NCI-H446 (cell line): ENCODE measurements around the gene NUP58.
A peak's percentile ranks its signal among the peaks of the same experiment; 100 is the strongest.
"Not testable (repeated sequence)": the region's sequence is repeated elsewhere in the genome, so short reads cannot be mapped to it uniquely, and the experiment has no call there.

Experiments used
- DNase-seq, 2 experiments: peaks; one replicate each; lab custom pipeline; 2025; lab: John Stamatoyannopoulos, UW

Gene NUP58

DNA sequence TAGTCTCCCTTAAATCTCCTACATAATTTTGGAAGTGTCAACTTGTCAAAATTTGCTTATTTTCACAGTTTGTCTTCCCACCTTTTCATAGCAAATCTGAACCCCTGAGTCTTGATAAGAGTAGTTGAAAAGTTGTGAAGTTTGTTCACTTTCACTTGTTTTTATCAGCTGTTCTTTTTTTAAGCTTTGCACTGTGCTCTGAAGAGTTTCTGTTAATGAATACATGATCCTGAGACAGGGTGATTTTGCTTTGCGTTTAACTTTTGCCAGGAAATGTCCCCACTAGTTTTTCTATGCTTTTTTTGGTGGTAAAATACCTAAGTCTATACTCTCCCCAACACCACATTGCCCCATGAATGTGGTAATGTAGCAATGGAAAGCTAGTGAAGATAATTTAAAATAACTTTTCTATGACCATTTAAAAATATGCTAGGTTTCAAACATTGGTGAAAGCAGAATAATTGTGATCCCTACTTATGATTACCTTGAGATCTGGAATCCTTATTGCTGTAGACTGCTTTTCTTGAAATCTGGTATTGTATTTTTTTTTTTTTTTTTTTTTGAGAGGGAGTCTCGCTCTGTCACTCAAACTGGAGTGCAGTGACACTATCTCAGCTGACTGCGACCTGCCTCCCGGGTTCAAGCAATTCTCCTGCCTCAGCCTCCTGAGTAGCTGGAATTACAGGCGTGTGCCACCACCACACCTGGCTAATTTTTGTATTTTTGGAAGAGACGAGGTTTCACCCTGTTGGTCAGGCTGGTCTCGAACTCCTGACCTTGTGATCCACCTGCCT lies 5.4 kb downstream of the NUP58 start:
- DNase-seq = no peak

DNA sequence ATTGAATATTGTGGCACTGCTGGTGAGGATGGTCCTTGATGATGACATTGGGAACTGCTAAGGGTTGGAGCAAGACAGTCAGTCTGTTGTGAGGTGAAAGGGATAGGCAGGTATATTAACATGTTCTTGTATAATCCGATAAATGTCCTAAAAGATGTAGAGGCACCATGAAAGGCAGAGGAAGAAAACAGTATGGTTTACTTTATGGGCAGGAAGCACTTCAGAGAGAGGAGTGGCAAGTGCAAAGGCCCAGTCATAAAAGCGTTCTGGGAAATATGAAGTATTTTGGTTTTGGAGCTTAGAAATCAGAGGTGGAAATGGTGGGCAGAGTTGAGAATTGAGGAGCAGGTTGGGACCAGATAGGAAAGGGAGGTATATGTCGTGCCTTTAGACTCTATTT lies 9.5 kb downstream of the NUP58 start:
- DNase-seq = no peak

DNA sequence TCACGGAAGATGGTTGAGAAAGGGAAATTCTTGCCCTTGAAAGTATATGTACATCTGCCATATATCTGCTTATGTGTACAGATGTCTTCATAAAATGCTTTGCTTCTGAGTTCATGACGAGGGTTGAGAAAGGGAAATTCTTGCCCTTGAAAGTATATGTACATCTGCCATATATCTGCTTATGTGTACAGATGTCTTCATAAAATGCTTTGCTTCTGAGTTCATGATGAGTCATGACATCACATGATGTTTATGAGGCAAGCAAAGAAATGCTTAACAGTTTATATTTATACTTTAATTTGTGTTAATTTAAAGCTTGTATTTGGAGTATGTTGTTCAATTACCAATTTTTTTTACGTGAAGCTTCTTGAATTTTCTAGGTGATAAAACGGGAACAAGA lies 17.5 kb downstream of the NUP58 start:
- not testable (repeated sequence) for DNase-seq

DNA sequence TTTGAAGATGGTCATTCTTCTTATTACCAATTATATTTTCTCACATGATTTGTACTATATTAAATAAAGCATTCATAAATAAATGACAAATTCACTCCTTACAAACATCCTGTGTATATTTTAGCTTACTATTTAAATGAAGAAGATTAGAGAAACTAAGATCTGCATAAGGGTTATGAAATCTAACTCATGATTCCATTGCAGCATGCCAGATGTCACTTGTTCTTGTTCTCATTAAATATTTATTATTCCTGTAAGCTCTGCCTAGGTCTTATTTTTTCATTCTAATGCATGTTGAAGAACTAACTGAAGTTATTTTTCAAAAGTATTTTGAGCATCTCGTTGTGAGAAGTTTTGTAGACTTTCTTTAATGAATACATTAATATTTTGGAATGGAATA lies 18.3 kb downstream of the NUP58 start:
- peak in 1 of 2 experiments; percentile 4 for DNase-seq

DNA sequence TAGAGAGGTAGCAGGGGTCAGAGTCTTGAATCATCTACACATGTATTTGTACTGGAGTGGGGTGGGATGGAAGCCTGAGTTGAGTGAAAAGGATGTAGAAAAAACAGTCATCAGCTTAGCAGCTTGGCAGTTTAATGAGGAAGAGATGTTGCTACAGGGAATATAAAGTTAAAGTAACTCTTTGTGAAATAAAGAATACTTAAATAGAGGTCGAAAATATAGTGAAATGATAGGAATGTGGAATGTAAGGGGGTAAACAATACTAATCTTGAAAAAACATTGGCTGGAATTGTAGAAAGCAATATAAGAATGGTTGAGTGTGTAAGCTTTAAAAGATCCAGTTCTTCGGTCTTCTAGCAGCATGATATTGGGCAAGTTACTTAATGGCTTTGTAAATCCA lies 22.7 kb downstream of the NUP58 start:
- DNase-seq = no peak

DNA sequence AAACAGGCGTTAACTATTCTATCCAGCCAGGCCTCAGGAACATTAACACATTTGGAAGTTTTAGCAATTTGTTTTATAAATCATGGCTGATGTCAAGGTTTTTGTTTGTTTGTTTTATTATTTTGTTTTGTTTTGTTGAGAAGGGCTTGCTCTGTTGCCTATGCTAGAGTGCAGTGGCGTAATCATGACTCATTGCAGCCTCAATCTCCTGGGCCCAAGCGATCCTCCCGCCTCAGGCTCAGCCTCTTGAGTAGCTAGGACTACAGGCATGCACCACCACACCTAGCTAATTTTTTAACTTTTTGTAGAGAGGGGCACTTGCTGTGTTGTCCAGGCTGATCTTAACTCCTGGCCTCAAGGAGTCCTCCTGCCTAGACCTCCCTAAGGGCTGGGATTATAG lies 28.3 kb downstream of the NUP58 start:
- DNase-seq = no peak

DNA sequence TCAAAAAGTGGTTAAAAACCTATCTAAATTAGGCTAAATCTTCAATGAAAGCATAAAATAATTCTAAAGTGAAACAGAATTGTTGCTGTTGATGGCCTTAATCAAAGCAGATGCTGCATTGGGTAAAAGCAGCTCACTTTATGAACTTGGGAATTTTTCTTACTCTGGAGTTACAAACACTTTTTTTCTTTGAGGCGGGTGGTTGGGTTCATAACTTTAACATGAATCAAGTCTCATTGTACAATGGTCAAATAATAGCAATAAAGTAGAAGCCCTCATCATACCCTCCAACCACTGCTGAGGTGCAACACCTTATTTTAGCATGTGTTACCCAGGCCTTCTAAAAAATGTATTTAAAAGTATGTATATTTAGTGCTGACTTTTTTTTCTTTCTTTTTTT lies 29.1 kb downstream of the NUP58 start:
- DNase-seq = no peak

DNA sequence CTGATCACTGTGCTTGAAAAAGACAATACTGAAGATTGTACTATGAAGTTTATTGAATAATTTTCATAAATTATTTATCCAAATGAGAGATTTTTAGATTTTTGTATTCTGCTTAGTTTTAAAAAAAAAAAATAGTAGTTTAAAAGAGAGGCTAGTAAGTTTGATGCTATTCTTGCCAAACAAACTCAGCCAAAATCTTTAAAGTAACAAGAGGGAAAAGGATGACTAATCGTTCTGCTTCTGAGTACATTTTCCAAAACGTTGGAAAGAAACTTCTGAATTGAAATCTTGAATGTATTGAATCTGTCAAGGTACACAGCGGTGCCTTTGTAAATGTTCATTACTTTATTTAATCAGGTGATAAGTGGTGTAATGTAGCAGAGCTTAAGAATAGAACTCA lies 34.4 kb downstream of the NUP58 start:
- DNase-seq = no peak

DNA sequence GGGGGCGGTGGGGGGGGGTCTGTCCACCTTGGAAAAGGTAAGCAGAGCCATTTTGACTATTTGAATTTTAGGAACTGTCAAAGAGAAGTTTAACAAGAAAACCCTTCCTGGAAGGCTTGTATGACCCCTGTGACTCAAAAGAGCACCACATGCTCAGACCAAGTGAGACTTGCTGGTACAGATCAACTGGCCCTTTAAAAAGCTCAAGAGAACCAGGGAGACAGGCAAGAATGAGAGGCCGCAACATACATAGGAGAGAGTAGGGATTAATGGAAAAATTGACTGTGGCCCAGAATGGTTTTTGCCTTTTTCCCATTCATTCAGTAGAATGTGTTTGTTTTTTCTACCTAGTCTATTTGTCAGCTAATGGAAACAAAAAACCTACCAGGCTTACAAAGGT lies 44.2 kb downstream of the NUP58 start:
- DNase-seq = no peak

DNA sequence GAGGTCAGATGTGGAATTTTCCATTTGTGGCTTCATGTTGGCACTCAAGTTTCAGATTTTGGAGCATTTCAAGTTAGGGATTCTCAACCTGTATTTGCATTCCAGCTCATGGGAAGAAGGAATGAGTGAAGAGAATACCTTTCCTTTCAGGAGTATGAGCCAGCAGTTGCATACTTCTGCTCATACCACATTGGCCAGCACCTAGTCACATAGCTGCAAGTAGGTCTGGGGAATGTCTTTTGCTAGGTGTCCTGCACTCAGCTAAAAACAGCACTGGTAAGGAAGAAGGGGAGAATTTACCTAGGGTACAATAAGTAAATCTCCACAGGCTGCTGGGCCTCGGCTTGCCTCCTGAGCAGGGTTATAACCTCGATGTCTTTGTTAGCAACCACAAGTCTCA lies 45.7 kb downstream of the NUP58 start:
- DNase-seq = no peak

DNA sequence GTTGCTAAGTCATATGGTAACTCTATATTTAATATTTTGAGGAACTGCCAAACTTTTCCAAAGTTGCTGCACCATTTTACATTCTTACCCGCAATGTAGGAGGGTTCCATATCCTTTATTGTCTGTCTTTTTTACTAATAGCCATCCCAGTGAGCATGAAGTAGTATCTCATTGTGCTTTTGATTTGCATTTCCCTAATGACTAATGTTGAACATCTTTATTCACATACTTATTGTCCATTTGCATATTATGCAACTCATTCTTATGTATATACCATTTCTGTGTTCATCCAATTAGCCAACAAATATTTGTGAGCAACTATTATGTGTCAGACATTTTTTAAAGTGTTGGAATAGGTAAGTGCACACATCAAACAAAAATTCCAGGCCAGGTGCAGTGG lies 50.0 kb downstream of the NUP58 start:
- DNase-seq = no peak

DNA sequence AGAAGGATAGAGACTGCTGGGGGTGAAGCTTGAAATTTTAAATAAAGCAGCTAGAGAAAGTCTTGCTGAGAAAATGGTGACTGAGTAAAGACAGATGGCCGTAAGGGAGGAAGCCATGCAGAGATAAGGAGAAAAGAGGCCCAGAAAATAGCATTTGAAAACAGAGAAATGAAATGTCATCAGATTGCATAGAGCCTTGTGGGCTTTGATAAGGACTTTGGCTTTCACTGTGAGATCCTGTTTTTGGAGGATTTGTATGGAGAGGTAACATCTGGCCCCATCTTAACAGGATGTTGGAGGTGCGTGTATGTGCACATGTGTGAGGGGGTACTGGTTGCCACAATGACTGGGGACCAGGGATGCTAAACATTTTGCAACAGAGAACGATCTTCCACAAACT lies 50.8 kb downstream of the NUP58 start:
- no peak for DNase-seq

DNA sequence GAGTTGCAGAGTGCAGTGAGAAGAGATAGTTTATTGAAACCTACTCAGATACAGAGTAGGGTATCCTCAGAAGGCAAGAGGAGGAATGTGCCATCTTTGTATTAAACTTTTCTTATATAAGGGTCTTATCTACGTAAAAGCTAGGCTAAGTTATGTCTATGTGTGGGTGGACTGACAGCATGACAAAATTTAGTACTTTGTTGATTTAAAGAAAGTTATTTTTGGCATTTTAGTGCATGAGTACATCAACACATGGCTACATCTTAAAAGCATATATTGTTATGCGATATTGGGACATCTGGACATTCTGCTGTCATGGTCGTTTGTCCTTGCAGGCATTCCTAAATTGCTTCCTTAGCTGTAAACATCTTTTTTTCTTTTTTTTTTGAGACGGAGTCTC lies 51.4 kb downstream of the NUP58 start:
- no peak for DNase-seq

DNA sequence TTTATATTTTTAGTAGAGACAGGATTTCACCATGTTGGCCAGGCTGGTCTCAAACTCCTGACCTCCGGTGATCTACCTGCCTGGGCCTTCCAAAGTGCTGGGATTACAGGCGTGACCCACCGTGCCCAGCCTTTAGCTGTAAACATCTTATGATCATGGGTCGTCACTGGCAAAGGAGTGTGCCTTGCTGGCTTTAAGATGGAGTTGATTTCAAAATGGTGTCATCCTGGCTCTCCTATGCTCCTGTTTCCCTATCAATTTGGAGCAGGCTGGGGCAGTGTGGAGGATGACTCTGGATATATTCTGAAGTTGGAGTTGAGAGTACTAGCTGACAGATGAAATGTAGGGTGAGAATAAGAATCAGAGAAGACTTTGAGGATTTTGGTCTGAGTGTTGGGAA lies 51.9 kb downstream of the NUP58 start:
- no peak for DNase-seq

DNA sequence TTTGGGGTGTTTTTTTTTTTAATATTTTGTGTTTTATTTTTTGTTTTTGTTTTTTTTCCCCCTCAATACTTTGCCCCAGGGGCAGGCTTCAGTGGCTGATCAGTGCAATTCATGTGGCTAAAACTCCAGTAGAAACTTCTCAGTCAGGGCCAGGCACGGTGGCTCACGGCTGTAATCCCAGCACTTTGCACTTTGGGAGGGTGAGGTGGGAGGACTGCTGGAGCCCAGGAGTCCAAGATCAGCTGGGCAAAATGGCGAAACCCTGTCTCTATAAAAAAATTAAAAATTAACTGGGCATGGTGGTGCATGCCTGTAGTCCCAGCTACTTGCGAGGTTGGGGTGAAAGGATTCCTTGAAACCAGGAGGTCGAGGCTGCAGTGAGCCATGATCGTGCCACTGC lies 53.0 kb downstream of the NUP58 start:
- DNase-seq = no peak

DNA sequence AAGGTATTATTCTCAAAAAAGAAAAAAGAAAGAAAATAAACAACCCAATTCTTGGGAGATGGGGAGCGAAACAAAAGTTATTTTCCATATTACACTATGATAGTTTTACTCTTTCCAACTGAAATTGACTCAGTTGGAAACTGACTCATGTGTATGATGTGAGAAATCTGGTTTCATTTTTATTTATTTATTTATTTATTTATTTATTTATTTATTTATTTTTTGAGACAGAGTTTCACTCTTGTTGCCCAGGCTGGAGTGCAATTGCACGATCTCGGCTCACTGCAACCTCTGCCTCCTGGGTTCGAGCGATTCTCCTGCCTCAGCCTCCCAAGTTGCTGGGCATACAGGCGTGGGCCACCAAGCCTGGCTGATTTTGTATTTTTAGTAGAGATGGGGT lies 59.0 kb downstream of the NUP58 start:
- DNase-seq = not testable (repeated sequence)

DNA sequence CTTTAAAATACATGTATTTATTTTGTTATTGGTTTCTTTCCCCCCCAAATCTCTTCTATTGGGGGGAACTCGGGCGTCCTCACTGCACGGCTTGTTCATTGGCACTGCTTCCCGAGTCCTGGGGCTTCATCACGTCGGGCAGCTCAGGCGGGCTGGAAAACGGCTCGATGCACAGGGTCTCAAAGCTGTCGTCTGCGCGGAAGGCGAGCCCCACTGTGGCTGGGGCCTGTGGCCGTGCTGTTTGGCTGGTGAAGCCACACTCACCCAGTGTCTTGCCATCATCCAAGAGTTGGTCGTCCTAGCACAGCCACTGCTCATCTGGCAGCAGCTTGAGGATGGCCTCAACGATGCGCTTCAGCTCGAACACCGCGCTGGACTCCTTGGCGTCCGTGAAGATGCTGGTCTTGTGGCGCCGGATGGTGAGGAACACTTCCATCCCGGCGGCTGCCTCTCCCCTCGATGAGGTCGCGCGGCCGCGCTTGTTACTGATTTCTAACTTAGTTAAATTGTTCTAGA lies 64.4 kb downstream of the NUP58 start:
- DNase-seq = no peak

DNA sequence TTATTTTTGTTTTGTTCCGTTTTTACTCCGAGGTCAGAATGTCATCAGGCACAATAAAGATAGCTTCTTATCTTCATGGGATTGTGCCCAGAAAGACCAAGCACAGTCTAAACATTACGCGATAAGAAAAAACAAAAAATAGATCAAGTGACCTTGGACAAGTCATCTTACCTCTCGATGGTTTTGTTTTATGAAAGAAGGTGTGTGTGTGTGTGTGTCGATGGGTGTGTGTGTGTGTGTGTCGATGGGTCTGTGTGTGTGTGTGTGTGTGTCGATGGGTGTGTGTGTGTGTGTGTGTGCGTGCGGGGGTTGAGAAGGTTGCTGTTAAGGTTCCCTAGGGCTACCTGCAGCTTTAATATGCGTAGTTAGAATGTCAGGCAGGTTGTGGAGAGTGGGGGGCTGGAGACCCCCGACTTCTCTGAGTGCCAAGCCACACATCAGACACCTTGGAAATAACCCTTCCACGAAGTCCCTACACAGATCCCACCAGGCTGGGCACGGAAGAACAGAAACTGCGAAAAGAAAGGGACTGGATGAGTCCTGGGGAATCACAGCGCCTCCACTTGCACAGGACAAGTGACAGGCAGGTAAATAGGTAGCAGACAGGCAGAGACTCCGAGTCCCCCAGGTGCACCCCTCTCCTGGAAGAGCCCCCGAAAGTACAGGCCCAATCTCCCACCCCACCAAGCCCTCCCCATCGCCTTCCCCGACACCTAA lies 69.9 kb downstream of the NUP58 start:
- DNase-seq = no peak

DNA sequence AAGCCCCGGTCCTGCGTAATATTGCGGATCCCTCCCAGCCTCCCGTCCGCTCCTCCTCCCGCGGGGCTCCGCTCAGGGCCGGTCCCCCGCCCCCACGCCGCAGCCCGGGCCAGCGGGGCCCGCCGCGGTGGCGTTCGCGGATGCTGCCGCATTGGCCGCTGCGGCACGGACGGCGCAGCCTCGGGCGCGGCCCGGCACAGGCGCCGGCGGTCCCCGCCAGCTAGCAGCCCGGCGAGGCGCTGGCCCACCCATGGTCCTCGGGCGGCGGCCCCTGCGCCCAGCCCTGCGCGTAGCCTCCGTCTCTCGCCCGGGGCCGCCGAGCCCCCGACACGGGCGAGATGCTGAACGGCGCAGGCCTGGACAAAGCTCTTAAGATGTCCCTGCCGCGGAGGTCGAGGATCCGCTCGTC lies 70.5 kb downstream of the NUP58 start, which contains the start of gene ATP8A2:
TSS of gene ATP8A2 (plus strand) at position 100 of the 409 bp plus-strand sequence. CDS start at position 339, 239 bp downstream.
- no peak for DNase-seq

DNA sequence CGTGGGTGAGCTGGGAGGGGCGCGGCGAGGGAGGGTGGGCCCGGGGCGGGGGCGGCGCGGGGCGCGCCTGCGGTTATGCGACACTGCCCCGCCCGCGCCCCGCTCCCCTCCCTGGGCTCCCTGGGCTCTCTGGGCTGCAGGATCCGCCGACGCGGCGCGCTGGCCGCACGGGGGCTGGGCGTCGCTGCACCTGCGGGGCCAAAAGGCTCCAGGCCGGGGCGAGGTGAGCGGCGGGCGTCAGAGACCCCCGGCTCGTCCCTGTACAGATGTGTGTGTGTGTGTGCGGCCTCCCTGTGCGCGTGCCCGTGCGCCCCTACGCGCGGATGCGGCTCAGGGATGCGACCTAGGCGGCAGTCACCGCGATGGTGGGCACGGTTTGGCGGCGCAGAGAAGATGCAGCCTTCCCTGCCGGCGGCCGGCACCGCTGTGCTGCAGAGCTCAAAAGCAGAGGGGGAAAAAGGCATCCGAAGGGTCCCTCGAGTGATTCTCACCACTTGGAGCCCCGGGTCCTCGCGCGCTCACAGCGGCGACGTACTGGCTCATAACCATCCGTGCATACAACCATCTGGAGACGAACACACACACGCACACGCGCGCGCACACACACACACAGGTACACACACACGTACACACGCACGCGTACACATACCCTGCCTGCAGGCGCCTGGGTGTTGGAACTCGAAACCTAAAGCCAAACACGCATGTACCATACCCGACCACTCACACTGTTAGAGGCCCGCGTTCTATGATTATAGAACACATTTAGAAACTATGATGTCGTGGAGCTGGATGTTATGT lies 71.1 kb downstream of the NUP58 start:
- DNase-seq = no peak

DNA sequence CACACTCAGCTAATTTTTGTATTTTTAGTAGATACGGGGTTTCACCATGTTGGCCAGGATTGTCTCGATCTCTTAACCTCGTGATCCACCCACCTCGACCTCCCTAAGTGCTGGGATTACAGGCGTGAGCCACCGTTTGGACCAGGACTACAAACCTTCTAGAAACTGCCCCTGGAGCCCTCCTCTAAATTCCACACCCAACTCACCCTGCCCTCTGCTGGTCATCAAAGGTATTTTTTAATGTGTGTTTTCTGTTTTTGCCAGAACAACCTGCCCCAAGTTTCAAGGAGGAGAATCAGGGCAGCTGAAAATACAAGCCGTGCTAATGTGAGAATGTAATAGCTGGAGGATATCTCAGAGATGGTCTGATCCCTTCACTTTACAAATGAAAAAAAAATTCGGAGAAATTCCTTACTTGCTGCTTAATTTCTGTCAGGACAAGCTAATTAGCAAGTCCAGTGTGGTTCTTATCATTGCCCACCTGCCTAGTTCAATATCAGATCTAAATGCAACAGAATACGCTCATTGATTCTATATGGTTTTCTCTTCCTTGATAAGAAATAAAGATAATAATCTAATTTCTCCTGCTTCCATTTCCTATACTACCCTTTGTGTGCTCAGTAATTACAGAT lies 74.4 kb downstream of the NUP58 start:
- DNase-seq = peak in 1 of 2 experiments; percentile 47
